Neuronal stem cell (in vitro differentiated cells): Measurements from ENCODE around the gene RRP1B.

Experiments
- DNase-seq: peaks from one replicate; pipeline ENCODE4 v3.0.0-alpha.2; 2013; ENCODE audit warnings: low spot score
- H2AFZ ChIP-seq: one replicate; pipeline ENCODE4 v1.6.1; 2013; ENCODE audit warnings: mild to moderate bottlenecking, low read length, inconsistent platforms
- H2AK5ac ChIP-seq: 2 replicates; pipeline ENCODE4 v1.6.1; 2013; ENCODE audit warnings: low read depth, mild to moderate bottlenecking, inconsistent platforms, low read length, moderate library complexity, mixed read lengths
- H2BK120ac ChIP-seq: 2 replicates; pipeline ENCODE4 v1.6.1; 2013; ENCODE audit warnings: low read depth, mild to moderate bottlenecking, inconsistent platforms, low read length, moderate library complexity, mixed read lengths
- H2BK12ac ChIP-seq: one replicate; pipeline ENCODE4 v1.6.1; 2013; ENCODE audit warnings: low read length, inconsistent platforms
- H2BK15ac ChIP-seq: 2 replicates; pipeline ENCODE4 v1.6.1; 2013; ENCODE audit warnings: mild to moderate bottlenecking, low read length, inconsistent platforms, mixed read lengths
- H2BK5ac ChIP-seq: one replicate; pipeline ENCODE4 v1.6.1; 2013; ENCODE audit warnings: inconsistent platforms, mild to moderate bottlenecking, low read length, moderate library complexity
- H3K14ac ChIP-seq: one replicate; pipeline ENCODE4 v1.6.1; 2013; ENCODE audit warnings: low read length, inconsistent platforms
- H3K18ac ChIP-seq: 2 replicates; pipeline ENCODE4 v1.6.1; 2013; ENCODE audit warnings: low read length, inconsistent platforms
- H3K23ac ChIP-seq: 2 replicates; pipeline ENCODE4 v1.6.1; 2013; ENCODE audit warnings: low read depth, mild to moderate bottlenecking, mixed read lengths, low read length, inconsistent platforms; ENCODE audit not compliant: poor library complexity
- H3K27ac ChIP-seq: replicated peaks from 3 replicates; pipeline ENCODE4 v1.5.1; 2013; ENCODE audit warnings: low read length, inconsistent platforms
- H3K27me3 ChIP-seq, 3 experiments: 2 replicates each; pipeline ENCODE4 v1.6.1; 2013; ENCODE audit warnings: low read length in 3 of 3, mild to moderate bottlenecking in 2 of 3, inconsistent platforms in 1 of 3, low read depth in 1 of 3, mixed read lengths in 1 of 3, moderate library complexity in 1 of 3; ENCODE audit not compliant: control insufficient read depth in 3 of 3, insufficient read depth in 3 of 3
- H3K36me3 ChIP-seq, 2 donors: replicated peaks in 1 of 2; 2 replicates each; pipeline ENCODE4 v1.6.1; 2013; ENCODE audit warnings: low read length in 2 of 2; ENCODE audit not compliant: control insufficient read depth in 2 of 2, insufficient read depth in 2 of 2
- H3K4ac ChIP-seq: 2 replicates; pipeline ENCODE4 v1.6.1; 2013; ENCODE audit warnings: inconsistent platforms, mild to moderate bottlenecking, low read length, moderate library complexity
- H3K4me1 ChIP-seq, 2 donors: 1 replicate in 1 of 2; 2 replicates in 1 of 2; pipeline ENCODE4 v1.6.1; 2013; ENCODE audit warnings: low read length in 2 of 2, low read depth in 1 of 2; ENCODE audit not compliant: control insufficient read depth in 2 of 2, insufficient read depth in 1 of 2
- H3K4me2 ChIP-seq: one replicate; pipeline ENCODE4 v1.6.1; 2013; ENCODE audit warnings: mild to moderate bottlenecking, low read length, inconsistent platforms; ENCODE audit not compliant: insufficient read depth, poor library complexity, severe bottlenecking
- H3K4me3 ChIP-seq, 2 donors: 2 replicates each; pipeline ENCODE4 v1.5.1; 2013; ENCODE audit warnings: low read length in 2 of 2, mild to moderate bottlenecking in 2 of 2, inconsistent platforms in 1 of 2, moderate library complexity in 1 of 2
- H3K79me1 ChIP-seq: one replicate; pipeline ENCODE4 v1.6.1; 2013; ENCODE audit warnings: low read depth, mild to moderate bottlenecking, inconsistent platforms, low read length, moderate library complexity
- H3K9ac ChIP-seq: one replicate; pipeline ENCODE4 v1.6.1; 2013; ENCODE audit warnings: mild to moderate bottlenecking, low read depth, low read length, inconsistent platforms; ENCODE audit not compliant: poor library complexity
- H3K9me3 ChIP-seq, 2 donors: replicated peaks in 1 of 2; 2 replicates each; pipeline versions ENCODE3 to v1.6.1; 2013; ENCODE audit warnings: low read length in 2 of 2, mild to moderate bottlenecking in 2 of 2, inconsistent platforms in 1 of 2, low read depth in 1 of 2, mixed read lengths in 1 of 2, moderate library complexity in 1 of 2; ENCODE audit not compliant: control insufficient read depth in 2 of 2, insufficient read depth in 1 of 2
- H4K8ac ChIP-seq: one replicate; pipeline ENCODE4 v1.6.1; 2013; ENCODE audit warnings: low read depth, mild to moderate bottlenecking, inconsistent platforms, low read length, moderate library complexity
- H4K91ac ChIP-seq: one replicate; pipeline ENCODE4 v1.6.1; 2013; ENCODE audit warnings: low read length, low read depth, mild to moderate bottlenecking, inconsistent platforms; ENCODE audit not compliant: poor library complexity
- WGBS, 2 donors: extraction: QIAGEN DNeasy Blood & Tissue Kit; methylation state at CpG; one replicate each; pipeline ENCODE4 v1.1.7; 2013; ENCODE audit warnings: missing lambda C conversion rate in 2 of 2, mixed read lengths in 1 of 2; ENCODE audit not compliant: insufficient read length in 2 of 2, insufficient replicate concordance in 1 of 2; ENCODE audit errors: extremely low coverage in 2 of 2; 5-methylcytosine and 5-hydroxymethylcytosine counted together

The RRP1B gene

DNA sequence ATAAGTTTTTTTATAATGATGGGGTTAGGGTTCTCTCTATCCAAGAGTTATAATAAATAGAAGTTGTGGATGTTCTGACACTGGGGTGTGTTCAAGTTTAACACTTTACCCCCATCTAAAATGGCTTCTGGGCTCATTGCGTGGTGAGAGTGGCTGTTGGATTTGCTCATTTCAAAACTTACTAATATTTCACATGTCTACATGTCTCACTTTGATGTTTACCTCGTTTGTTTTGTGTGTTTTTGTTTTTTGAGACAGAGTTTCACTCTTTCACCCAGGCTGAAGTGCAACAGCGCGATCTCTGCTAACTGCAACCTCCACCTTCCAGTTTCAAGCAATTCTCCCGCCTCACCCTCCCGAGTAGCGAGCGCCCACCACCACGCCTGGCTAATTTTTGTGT lies 3.7 kb downstream of the RRP1B start:
- peaks cover 14 to 64% of the 10 kb centered on the region in 2 donors for H3K36me3 ChIP-seq
- no peak overlapping the region for H3K4ac ChIP-seq
- H3K4me2 ChIP-seq: no peak overlapping the region
- DNase-seq: no peak
- H2BK15ac ChIP-seq: no peak overlapping the region
- H3K9me3 ChIP-seq: peaks cover 0 to 13% of the 10 kb centered on the region in 2 donors
- no peak overlapping the region for H2AK5ac ChIP-seq
- H3K9ac ChIP-seq: no peak overlapping the region
- no peak overlapping the region for H3K14ac ChIP-seq
- H4K8ac ChIP-seq: no peak overlapping the region
- peaks cover 8% of the 10 kb centered on the region for H3K79me1 ChIP-seq
- peaks cover 6 to 9% of the 10 kb centered on the region in 2 donors for H3K4me1 ChIP-seq
- H2BK5ac ChIP-seq: no peak overlapping the region
- H3K18ac ChIP-seq: no peak overlapping the region
- no CpG with 5 or more reads among the region's 9 CpGs for WGBS, 2 donors
- H2BK12ac ChIP-seq: no peak overlapping the region
- H2BK120ac ChIP-seq: no peak overlapping the region
- H2AFZ ChIP-seq: no peak overlapping the region
- no peaks in the 10 kb centered on the region for H3K27me3 ChIP-seq
- no peak overlapping the region for H3K4me3 ChIP-seq
- no peak overlapping the region for H3K23ac ChIP-seq
- no peak overlapping the region for H3K27ac ChIP-seq
- no peak overlapping the region for H4K91ac ChIP-seq

GRCh38 chr21:43664358-43664757 lies 5.0 kb downstream of the RRP1B start:
- DNase-seq: no peak
- no peak overlapping the region for H3K4me2 ChIP-seq
- H2AFZ ChIP-seq: no peak overlapping the region
- no peak overlapping the region for H2BK5ac ChIP-seq
- H3K9ac ChIP-seq: no peak overlapping the region
- H2AK5ac ChIP-seq: no peak overlapping the region
- H3K18ac ChIP-seq: no peak overlapping the region
- WGBS, 2 donors: no CpG with 5 or more reads among the region's 4 CpGs
- no peak overlapping the region for H2BK15ac ChIP-seq
- H3K36me3 ChIP-seq: peaks cover 15 to 71% of the 10 kb centered on the region in 2 donors
- H3K27ac ChIP-seq: no peak overlapping the region
- H3K9me3 ChIP-seq: peaks cover 0 to 13% of the 10 kb centered on the region in 2 donors
- no peaks in the 10 kb centered on the region for H3K27me3 ChIP-seq
- no peak overlapping the region for H3K4me3 ChIP-seq
- H3K14ac ChIP-seq: no peak overlapping the region
- H3K23ac ChIP-seq: no peak overlapping the region
- no peak overlapping the region for H3K4ac ChIP-seq
- no peak overlapping the region for H2BK12ac ChIP-seq
- H2BK120ac ChIP-seq: no peak overlapping the region
- H3K4me1 ChIP-seq: peaks cover 3 to 6% of the 10 kb centered on the region in 2 donors
- no peak overlapping the region for H4K8ac ChIP-seq
- H3K79me1 ChIP-seq: peaks cover 8% of the 10 kb centered on the region
- H4K91ac ChIP-seq: no peak overlapping the region

GRCh38 chr21:43665879-43666278 lies 6.5 kb downstream of the RRP1B start:
- Histone ChIP-seq H3K14ac (no peak overlapping the region), H2BK5ac (no peak overlapping the region), H3K9ac (no peak overlapping the region), H3K23ac (no peak overlapping the region), H2AFZ (no peak overlapping the region), H2BK15ac (no peak overlapping the region), H4K8ac (no peak overlapping the region), H3K4me1 (peaks cover 0 to 2% of the 10 kb centered on the region in 2 donors), H3K27me3 (no peaks in the 10 kb centered on the region), H3K4me2 (no peak overlapping the region), H2BK120ac (no peak overlapping the region), H3K9me3 (peaks cover 0 to 13% of the 10 kb centered on the region in 2 donors), H3K4me3 (no peak overlapping the region), H4K91ac (no peak overlapping the region), H3K18ac (no peak overlapping the region), H2AK5ac (no peak overlapping the region), H3K79me1 (peaks cover 2% of the 10 kb centered on the region), H3K36me3 (peaks cover 20 to 86% of the 10 kb centered on the region in 2 donors), H3K4ac (no peak overlapping the region), H3K27ac (no peak overlapping the region), H2BK12ac (no peak overlapping the region)
- DNase-seq: no peak
- no CpG with 5 or more reads among the region's 4 CpGs for WGBS, 2 donors

GRCh38 chr21:43667191-43667904 lies 8.0 kb downstream of the RRP1B start:
- WGBS, 2 donors: no CpG with 5 or more reads among the region's 7 CpGs
- no peak for DNase-seq
- H3K36me3 ChIP-seq: peaks cover 25 to 87% of the 10 kb centered on the region in 2 donors

More at GRCh38 chr21:43667191-43667904, 8.0 kb downstream of the RRP1B start:
- H3K4me2 ChIP-seq: no peak overlapping the region
- H4K91ac ChIP-seq: no peak overlapping the region
- H2AK5ac ChIP-seq: no peak overlapping the region
- H2BK15ac ChIP-seq: no peak overlapping the region
- no peak overlapping the region for H3K23ac ChIP-seq
- no peak overlapping the region for H4K8ac ChIP-seq
- no peaks in the 10 kb centered on the region for H3K4me1 ChIP-seq
- H3K27me3 ChIP-seq: no peaks in the 10 kb centered on the region
- H2BK120ac ChIP-seq: no peak overlapping the region
- H2BK12ac ChIP-seq: no peak overlapping the region
- H3K9ac ChIP-seq: no peak overlapping the region
- no peak overlapping the region for H3K18ac ChIP-seq
- no peak overlapping the region for H2AFZ ChIP-seq
- H3K4ac ChIP-seq: no peak overlapping the region
- no peak overlapping the region for H3K27ac ChIP-seq
- peaks cover 2% of the 10 kb centered on the region for H3K79me1 ChIP-seq
- peaks cover 0 to 13% of the 10 kb centered on the region in 2 donors for H3K9me3 ChIP-seq
- no peak overlapping the region for H3K4me3 ChIP-seq
- no peak overlapping the region for H2BK5ac ChIP-seq
- H3K14ac ChIP-seq: no peak overlapping the region
